AG09319 (cell line): ENCODE measurements around the gene TSPAN4.

Source experiments
- DNase-seq: peaks from one replicate; pipeline ENCODE4 v3.0.0-alpha.2; 2010; ENCODE audit warnings: low read depth; ENCODE audit errors: extremely low read depth
- TF ChIP-seq, protein P1 (sequence below): IDR thresholded peaks from 2 replicates; pipeline ENCODE4 v1.5.1; 2011; ENCODE audit warnings: low read depth, mild to moderate bottlenecking, inconsistent platforms, low read length, moderate library complexity

TSPAN4 gene

DNA sequence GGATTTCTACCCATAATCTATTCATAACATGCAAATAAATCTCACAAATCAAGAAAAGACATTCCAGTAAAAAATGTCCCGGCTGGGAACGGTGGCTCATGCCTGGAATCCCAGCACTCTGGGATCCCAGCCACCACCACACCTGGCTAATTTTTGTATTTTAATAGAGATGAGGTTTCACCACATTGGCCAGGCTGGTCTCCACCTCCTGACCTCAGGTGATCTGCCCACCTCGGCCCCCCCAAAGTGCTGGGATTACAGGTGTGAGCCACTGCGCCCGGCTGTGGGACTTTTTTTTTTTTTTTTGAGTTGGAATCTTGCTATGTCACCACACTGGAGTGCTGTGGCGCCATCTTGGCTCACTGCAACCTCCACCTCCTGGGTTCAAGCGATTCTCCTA lies 63.3 kb downstream of the TSPAN4 start:
- DNase-seq, result no peak
- TF ChIP-seq, protein P1, sequence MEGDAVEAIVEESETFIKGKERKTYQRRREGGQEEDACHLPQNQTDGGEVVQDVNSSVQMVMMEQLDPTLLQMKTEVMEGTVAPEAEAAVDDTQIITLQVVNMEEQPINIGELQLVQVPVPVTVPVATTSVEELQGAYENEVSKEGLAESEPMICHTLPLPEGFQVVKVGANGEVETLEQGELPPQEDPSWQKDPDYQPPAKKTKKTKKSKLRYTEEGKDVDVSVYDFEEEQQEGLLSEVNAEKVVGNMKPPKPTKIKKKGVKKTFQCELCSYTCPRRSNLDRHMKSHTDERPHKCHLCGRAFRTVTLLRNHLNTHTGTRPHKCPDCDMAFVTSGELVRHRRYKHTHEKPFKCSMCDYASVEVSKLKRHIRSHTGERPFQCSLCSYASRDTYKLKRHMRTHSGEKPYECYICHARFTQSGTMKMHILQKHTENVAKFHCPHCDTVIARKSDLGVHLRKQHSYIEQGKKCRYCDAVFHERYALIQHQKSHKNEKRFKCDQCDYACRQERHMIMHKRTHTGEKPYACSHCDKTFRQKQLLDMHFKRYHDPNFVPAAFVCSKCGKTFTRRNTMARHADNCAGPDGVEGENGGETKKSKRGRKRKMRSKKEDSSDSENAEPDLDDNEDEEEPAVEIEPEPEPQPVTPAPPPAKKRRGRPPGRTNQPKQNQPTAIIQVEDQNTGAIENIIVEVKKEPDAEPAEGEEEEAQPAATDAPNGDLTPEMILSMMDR, result no peak

DNA sequence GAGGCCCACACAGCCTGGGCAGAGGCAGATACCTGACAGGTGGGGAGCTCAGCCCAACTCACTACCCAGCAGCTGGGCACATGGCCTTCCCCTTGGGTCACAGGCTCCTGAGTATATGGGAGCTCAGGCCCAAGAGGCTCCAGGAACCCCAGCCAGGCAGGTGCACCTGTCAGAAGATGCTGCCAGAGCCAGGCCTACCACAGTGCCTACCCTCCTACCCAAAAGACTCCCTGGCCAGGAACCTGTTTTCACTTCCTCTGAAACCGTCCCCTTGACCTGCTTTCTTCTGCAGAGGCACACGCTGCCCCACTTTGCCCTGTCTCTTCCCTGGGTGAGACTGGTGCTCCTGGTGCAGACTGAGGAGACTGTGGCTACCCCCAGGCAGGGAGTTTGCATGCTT lies 65.0 kb downstream of the TSPAN4 start:
- DNase-seq, result no peak
- TF ChIP-seq, protein P1, result no peak

DNA sequence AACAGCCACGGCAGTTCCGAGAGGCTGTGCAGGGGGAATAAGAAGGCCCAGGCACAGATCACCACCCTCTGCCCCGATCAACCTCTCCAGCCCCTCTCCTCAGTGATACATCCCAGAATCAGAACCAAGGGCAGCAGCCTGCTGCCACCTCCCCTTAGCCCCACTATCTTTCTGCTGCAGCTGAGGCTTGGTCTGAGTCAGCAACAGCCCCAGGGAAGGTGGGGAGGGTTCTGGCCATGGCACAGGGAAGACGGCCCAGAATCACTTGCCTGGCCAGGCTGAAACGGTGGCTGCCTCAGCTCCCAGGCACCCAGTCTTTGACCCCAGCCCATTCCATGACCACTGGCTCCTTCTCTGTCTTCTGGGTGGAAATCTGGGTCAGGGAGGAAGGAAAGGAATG lies 65.6 kb downstream of the TSPAN4 start:
- TF ChIP-seq, protein P1, result no peak
- DNase-seq, result no peak

DNA sequence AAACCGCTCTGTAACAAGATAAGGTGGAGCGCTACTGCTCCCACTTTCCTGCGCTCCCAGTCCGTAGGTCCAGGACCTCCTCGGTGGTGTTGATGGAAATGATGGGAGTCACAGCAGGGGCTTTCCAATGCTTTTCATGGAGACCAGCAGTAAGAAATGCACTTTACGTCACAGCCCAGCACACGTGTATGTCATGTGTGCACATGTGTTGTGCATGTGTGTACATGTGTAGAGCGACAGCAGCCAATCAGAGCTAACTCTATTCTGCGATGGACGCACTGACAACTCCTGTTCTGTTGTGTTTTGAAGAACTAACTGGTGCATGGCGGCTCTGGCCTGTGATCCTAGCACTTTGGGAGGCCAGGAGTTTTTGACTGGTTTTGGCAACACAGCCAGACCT lies 66.8 kb downstream of the TSPAN4 start:
- no peak for DNase-seq

DNA sequence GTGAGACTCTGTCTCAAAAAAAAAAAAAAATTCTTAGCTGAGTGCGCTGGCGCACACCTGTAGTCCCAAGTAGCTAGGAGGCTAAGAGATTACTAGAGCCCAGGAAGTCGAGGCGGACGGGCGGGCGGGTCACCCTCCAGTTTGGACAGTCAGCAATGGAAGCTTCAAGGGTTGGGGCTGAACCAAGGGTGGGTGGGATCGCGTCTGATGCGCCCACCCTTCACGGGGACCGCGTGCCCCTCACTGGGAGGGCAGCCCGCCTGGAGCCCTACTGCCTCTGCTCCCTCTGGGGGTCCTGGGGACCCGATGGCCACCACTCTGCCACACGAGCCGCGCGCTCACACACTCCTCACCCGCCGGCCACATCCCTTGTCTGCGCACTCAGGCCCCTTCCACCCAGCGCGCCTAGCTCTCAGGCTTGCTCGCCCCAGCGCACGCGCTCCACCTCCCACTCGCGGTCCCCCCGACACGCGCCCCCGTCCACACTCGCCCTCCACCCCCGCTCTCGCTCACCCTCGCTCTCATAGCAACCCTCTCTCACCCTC lies 67.5 kb downstream of the TSPAN4 start:
- DNase-seq, result no peak
- TF ChIP-seq, protein P1, result no peak

More for the DNA sequence above, 66.8 kb downstream of the TSPAN4 start:
- TF ChIP-seq, protein P1, result no peak

DNA sequence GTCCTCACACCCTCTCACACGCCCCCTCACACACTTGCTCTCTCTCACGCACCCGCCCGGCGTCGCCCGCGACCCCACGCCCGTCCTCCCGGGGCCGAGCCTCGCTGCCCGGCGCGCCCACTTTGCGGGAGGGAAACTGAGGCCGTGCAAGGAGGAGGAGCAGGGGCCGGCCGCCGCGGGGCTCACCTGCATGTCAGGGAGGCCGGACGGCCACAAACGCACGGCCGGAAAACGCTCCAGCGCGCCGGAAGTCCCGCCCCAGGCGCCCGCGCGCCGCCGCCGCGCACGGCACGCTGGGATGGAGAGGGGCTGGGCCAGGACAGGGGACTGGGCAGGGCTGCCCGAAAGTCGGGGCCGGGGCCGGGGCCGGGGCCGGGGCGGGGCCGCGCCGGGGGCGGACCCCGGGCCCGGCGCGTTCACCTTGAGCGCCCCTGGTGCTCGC lies 68.0 kb downstream of the TSPAN4 start, which contains the start of gene CHID1:
CHID1 (minus strand) TSS at position 222 of the 442 bp plus-strand sequence. CDS start 5,994 bp downstream, outside the sequence.
- DNase-seq, result peak; percentile 42

More for the DNA sequence above, 68.0 kb downstream of the TSPAN4 start, which contains the start of gene CHID1:
- TF ChIP-seq, protein P1, result no peak
